NOMO-1 treated with DMSO at 0.1 percent for 48 hours (cell line): ENCODE measurements around the gene GAD1.

ENCODE experiments used
- DNase-seq: peaks from one replicate; lab custom pipeline; 2025; ENCODE audit not compliant: unreplicated experiment; lab: John Stamatoyannopoulos, UW

The GAD1 gene

DNA sequence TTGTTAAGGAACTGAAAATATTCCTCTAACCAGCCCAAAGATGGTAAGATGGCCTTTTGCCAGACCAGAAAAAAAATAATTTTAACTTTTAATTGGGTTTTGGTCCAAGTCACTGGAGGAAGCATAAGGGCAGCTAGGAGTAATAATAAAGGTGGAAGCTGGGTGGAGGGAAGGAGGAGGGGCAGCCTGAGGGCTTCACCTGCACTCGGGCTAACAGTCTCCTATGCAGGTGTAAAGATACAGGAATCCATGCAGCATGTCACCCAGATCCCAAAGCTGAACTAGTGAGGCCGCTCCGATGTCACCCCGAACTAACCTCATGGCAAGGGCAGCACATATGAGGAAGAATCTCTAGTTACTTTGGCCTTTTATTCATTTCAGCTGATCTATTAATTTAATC, 75.2 kb downstream of the GAD1 start:
- no peak for DNase-seq

DNA sequence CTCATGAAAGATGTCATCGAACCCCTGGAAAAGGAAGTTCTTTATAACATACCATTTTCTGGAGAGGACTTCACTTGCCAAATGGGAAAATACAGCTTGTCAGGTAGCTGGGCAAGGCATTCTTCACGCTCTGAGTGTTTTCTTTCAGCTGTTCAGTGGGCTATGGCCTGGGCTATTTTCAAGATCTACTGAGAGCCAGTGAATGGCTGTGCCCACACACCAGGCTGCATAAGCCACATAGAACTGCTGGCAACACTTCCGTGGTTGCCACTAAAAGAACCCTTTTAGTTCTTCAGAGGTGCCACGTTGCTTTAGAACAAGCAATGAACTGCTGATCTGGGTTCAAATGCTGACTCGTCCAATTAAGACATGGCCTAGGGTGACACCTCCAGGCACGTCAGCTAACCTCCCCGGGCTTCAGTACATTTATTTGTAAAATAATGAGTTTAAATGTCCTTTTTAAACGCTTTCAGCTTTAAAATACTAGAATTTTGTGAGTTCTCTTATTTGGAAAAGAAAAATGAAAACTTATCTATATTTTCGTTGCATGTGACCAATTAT, 75.8 kb downstream of the GAD1 start:
- no peak for DNase-seq

DNA sequence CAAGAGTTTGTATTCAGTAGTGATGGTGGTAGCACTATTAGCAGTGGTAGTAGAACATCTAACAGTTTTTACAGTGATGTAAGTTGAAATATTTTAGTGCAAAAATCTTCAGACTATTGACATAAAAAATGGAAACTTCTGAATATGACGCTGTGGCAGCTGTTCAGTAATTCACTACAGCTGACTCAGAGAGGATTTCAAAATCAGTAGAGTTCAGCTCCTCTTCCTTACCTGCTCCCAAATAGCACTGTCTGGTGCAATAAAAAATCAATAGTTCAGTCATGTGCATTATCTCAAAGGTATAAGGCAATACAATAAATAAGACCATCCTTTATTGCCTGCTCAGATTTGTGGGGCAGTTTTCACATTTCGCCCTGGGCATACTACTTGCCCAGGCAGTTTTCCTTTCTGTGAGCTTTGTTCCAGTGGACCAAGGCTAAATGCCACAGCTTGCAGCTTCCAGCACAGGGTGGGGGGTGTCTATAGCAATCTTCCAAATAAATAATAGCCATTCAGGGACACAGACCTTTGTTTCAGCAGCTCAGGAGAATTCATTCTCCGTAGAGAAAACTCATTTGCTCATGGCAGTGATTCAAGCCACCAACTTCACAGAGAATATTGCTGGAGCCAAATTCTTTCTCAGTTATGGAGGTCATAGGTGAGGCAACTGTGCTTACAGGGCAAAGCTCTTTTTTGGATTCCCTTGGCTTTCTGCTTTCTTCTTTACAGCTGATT, 78.5 kb downstream of the GAD1 start:
- DNase-seq, result no peak

DNA sequence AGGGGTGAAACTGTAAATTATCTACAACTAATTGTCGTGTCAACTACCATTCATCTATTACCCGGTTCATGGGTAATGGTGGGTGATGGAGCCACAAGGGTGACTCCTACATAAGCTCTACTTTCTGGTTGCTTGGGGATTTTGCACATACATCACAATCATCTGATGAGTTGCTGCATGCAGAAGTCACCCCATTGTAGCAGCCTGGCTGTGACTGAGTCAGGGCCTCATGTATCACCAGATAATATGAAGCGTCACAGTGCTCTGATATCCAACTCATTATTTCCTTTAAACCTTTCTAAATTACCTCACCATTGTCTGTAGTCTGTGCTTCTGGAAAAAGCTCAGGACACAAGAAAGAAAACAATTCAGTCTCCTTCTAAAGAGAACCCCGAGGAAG, 79.9 kb downstream of the GAD1 start:
- DNase-seq, result no peak

DNA sequence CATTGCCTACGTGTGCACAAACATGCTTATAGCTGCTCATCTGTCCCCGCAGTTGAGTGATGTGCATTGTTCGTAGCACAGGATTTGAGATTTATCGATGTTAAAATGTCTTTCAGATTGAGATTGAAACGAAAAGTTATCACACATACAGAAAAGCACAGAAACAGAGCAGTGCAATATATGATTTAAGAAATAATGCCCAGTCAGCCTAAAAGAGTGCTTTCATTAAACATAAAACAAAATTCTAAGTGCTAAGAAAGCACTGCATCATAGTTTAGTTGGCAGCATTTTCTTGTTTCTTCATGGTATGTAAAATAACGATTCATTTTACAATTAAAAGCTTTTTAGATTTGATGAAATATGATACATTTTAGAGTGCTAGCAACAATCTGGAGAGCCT, 80.4 kb downstream of the GAD1 start:
- DNase-seq, result no peak

DNA sequence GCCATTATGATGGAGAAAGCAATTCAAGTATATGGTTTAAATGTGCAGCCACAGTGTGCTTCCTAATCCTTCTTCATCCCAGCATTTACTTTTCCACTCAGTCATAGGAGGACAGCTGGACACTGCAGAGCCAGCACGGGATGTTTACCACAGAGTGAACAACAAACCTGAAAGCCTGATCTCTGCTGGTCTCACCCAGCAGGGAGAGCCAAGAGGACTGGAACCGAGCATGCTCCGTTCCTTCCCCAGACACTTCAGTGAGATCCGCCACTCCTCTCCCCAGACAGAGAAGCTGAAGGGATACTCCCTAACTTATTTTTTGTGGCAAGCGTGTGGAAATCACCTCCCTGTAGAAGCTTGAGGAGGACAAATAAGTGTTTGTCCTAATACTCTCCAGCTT, 89.2 kb downstream of the GAD1 start:
- no peak for DNase-seq
